Pancreas (tissue), 10 donors: ENCODE measurements around the gene GSN. TPM values are rescaled to one million over a fixed set of nuclear protein-coding genes. Genes with fewer than 3 reads are reported as not detected.

ENCODE experiments used
- ATAC-seq, 4 donors: fragments of 200-7000 bp; cut with Tn5 transposase; one replicate each; pipeline versions ENCODE4 v1.8.0 to v1.9.1; 2020; ENCODE audit warnings: mild to moderate bottlenecking in 4 of 4, moderate library complexity in 4 of 4
- DNase-seq, 6 donors: peaks; one replicate each; pipeline ENCODE4 v3.0.0-alpha.2; 2020
- FAIRE-seq: peaks from 2 replicates; lab custom pipeline; 2012; peaks lifted over from hg19 to GRCh38; lab: Jason Lieb, UNC
- H3K27ac ChIP-seq, 4 donors: fragments of 200-600 bp; sonication (generic); 1 replicate in 3 of 4; 2 replicates in 1 of 4; pipeline versions ENCODE4 v1.5.0 to v1.8.0; 2020
- H3K27me3 ChIP-seq, 4 donors: fragments of 200-600 bp; one replicate each; pipeline ENCODE4 v1.8.0; 2021
- H3K36me3 ChIP-seq, 3 donors: fragments of 200-600 bp; sonication (generic) in 1 of 3; one replicate each; pipeline versions ENCODE4 v1.5.0 to v1.8.0; 2020 to 2021
- H3K4me1 ChIP-seq, 3 donors: fragments of 200-600 bp; one replicate each; pipeline ENCODE4 v1.8.0; 2021
- H3K4me3 ChIP-seq, 4 donors: fragments of 200-600 bp; sonication (generic) in 2 of 4; one replicate each; pipeline versions ENCODE4 v1.5.0 to v1.8.0; 2020 to 2021
- H3K9me3 ChIP-seq, 4 donors: fragments of 200-600 bp; one replicate each; pipeline ENCODE4 v1.8.0; 2021
- WGBS, 2 donors: extraction: QIAGEN DNeasy Blood & Tissue Kit; methylation state at CpG; one replicate each; pipeline ENCODE4 v1.1.7; 2013; 5-methylcytosine and 5-hydroxymethylcytosine counted together
- intact Hi-C, 3 donors: fragments of 100-400 bp; cut with DNase I; formaldehyde crosslinking; loops; one replicate each; pipeline versions ENCODE4 v1.11.1 to v1.14.2; 2022
- polyA plus RNA-seq, 2 donors: library from polyadenylated mRNA; stranded (reverse); fragments of 200-250 nt; gene quantifications; one replicate each; pipeline ENCODE4 v1.2.3, GENCODE V29; 2013
- total RNA-seq, 6 donors: library from RNA; stranded (reverse); fragmentation: NEBNext Ultra II Directional in 4 of 6; extraction: Animal tissue kit (Norgen Biotek cat#: 25700) in 4 of 6; gene quantifications; one replicate each; pipeline versions ENCODE4 v1.2.1 to v1.2.4, GENCODE V29; 2021 to 2023
- TF ChIP-seq, protein P1 (sequence below), 4 donors: fragments of 200-600 bp; sonication (generic) in 3 of 4; IDR thresholded peaks; one replicate each; pipeline versions ENCODE4 v1.5.0 to v1.8.0; 2021; ENCODE audit warnings: antibody characterized with exemption in 4 of 4
- donor health status: healthy with polysubstance abuse.
- donor health status: DM: no; HTN: no; CAD: no; lungs with moderate emphysema.
- donor health status: DM: no; HTN: no; CAD: no.
- donor health status: control.
- donor health status: control.
- donor health status: Bipolar disorder and iron deficiency.
- donor health status: DM: yes; HTN: yes; CAD: no.
- donor health status: DM: no; HTN: no; CAD: no.
- donor health status: DM: no; HTN: no; CAD: no.
- donor health status: DM: yes; HTN: yes; CAD: no.

GSN gene
- total and polyA plus RNA-seq, 8 donors, result 44.0 to 193 (median 132) TPM

DNA sequence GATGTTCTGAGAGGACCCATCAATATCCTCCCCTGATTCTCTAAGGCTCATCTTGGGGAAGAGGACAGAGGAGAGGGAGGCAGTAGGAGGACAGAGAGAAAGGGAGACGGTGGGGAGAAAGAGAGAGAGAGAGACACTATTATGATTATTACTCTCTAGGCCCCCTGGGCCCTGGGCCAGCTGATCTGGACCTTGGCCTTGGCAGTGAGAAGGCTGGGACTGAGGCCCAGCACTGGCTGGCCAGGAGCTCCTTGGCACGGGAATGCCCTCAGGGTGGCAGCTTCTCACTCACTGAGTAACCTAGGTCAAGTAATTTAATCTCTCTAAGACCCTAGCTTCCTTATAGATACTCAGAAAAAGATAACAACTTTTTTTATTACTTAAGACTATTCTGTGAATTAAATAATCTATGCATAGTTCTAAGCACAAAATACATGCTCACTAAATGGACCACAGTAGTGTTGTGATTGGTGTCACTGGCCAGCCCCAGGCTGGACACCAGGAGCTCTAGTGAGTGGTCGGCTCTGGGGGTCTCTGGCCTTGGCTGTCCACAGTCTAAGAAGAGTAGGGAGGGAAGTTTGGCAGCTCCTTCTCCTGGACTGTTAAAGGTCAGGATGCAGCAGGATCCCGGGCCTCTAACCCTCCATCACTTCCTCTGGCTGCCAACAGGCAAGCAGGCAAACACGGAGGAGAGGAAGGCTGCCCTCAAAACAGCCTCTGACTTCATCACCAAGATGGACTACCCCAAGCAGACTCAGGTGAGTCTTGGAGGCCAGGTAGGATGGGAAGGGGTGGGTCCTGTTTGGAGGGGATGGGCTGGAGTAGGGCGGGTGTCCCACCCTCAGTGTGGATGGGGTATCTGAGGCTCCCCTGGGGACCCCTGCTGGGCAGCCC, 50.0 kb downstream of the GSN start:
- DNase-seq (peak; percentile 74 to 87 (median 76)), ATAC-seq (peak; percentile 50 to 78 (median 62)), FAIRE-seq (no peak)
- no peak overlapping the region for H3K4me3 ChIP-seq
- WGBS, 2 donors, result 40 to 52% methylated on average over 6 of the region's 6 CpGs
- TF ChIP-seq, protein P1, sequence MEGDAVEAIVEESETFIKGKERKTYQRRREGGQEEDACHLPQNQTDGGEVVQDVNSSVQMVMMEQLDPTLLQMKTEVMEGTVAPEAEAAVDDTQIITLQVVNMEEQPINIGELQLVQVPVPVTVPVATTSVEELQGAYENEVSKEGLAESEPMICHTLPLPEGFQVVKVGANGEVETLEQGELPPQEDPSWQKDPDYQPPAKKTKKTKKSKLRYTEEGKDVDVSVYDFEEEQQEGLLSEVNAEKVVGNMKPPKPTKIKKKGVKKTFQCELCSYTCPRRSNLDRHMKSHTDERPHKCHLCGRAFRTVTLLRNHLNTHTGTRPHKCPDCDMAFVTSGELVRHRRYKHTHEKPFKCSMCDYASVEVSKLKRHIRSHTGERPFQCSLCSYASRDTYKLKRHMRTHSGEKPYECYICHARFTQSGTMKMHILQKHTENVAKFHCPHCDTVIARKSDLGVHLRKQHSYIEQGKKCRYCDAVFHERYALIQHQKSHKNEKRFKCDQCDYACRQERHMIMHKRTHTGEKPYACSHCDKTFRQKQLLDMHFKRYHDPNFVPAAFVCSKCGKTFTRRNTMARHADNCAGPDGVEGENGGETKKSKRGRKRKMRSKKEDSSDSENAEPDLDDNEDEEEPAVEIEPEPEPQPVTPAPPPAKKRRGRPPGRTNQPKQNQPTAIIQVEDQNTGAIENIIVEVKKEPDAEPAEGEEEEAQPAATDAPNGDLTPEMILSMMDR (IDR thresholded peaks at IDR 0.05), result no peak
- intact Hi-C loops, result loop anchor here in 2 of 3 donors (5.0 kb wide), 2 partner anchors 79 to 84 kb away; no protein-coding TSS in a partner anchor
- H3K9me3 ChIP-seq, result no peaks in the 10 kb centered on the region
- peaks cover 0 to 7% (median 6%) of the 10 kb centered on the region in 3 donors for H3K4me1 ChIP-seq
- peaks cover 0 to 18% (median 0%) of the 10 kb centered on the region in 3 donors for H3K36me3 ChIP-seq
- H3K27ac ChIP-seq, result peak overlapping the region in 1 of 4 donors; percentile 15
- H3K27me3 ChIP-seq, result no peaks in the 10 kb centered on the region

DNA sequence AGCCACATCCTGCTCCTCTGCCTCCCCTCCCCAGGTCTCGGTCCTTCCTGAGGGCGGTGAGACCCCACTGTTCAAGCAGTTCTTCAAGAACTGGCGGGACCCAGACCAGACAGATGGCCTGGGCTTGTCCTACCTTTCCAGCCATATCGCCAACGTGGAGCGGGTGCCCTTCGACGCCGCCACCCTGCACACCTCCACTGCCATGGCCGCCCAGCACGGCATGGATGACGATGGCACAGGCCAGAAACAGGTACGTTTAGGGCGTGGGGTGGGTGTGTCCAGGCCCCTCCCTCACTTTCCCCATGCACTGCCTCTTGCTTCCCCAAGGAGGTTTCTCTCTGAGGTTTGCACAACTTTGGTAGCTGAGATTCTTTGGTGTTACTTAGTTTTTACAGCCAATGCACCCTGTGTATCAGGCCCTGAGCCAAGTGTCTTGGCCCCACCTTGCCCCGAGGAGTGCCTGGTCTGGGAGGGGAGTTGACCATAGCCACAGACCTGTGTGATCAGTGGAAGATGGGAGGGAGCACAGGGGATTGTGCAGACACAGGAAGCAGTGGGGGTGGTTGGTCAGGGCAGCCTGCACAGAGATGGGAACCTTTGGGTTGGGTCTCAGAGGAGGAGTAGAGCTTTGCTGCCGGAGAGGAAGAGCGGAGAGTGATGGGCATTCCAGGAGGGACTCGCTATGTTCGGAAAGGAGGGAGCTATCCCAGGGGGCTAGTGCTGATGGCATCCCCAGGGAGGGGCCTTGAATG, 50.8 kb downstream of the GSN start:
- intact Hi-C loops, result loop anchor here in 2 of 3 donors (5.0 kb wide), 2 partner anchors 78 to 83 kb away; no protein-coding TSS in a partner anchor
- no peak for ATAC-seq

DNA sequence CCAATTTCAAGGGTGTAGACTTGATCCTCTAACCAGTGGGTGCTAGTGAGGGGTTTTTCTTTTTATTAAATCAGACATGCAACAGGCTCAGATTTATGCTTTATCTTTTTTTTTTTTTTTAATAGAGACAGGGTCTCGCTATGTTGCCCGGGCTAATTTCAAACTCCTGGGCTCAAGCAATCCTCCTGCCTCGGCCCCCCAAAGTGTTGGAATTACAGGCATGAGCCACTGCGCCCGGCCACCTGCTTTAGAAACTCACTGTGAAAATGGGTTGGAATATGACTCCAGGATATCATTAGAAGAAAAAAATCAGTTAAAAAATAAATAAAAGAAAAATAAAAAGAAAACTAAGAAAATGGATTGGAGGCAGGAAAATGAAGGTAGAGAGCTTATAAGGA, 51.4 kb downstream of the GSN start:
- FAIRE-seq (no peak), DNase-seq (no peak), ATAC-seq (no peak)
- Histone ChIP-seq H3K36me3 (peaks cover 0 to 5% (median 0%) of the 10 kb centered on the region in 3 donors), H3K27ac (no peak overlapping the region), H3K4me3 (no peak overlapping the region), H3K27me3 (no peaks in the 10 kb centered on the region), H3K4me1 (peaks cover 0 to 9% (median 8%) of the 10 kb centered on the region in 3 donors), H3K9me3 (no peaks in the 10 kb centered on the region)
- intact Hi-C loops, result loop anchor here in 2 of 3 donors (5.0 kb wide), 2 partner anchors 78 to 83 kb away; no protein-coding TSS in a partner anchor
- TF ChIP-seq, protein P1 (IDR thresholded peaks at IDR 0.05), result no peak
- WGBS, 2 donors, result 86 to 91% methylated on average over 5 of the region's 5 CpGs

More for the DNA sequence above, 50.8 kb downstream of the GSN start:
- Histone ChIP-seq H3K27ac (no peak overlapping the region), H3K27me3 (no peaks in the 10 kb centered on the region), H3K36me3 (peaks cover 0 to 11% (median 0%) of the 10 kb centered on the region in 3 donors), H3K9me3 (no peaks in the 10 kb centered on the region), H3K4me3 (no peak overlapping the region), H3K4me1 (peaks cover 0 to 9% (median 8%) of the 10 kb centered on the region in 3 donors)
- FAIRE-seq (no peak), DNase-seq (no peak)
- WGBS, 2 donors, result 90 to 93% methylated on average over 19 of the region's 19 CpGs
- TF ChIP-seq, protein P1 (IDR thresholded peaks at IDR 0.05), result no peak

DNA sequence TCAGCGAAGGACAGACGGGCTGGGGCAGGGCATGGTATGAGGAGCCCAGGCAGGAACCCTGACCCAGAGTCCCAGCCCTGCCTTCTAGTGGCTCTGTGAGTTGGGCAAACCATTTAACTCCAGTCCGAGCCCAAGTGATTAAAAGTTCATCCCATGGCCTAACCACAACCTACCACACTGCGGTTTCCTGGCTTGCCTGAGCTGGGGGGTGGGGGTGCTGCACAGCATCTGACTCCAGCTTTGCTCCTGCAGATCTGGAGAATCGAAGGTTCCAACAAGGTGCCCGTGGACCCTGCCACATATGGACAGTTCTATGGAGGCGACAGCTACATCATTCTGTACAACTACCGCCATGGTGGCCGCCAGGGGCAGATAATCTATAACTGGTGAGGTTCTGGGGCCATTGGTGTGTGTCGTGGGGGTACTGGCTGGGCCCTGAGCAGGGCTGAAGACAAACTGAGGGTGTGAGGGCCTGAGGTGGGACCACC, 53.1 kb downstream of the GSN start:
- Histone ChIP-seq H3K36me3 (peaks cover 0 to 5% (median 0%) of the 10 kb centered on the region in 3 donors), H3K4me1 (peaks cover 0 to 9% (median 8%) of the 10 kb centered on the region in 3 donors), H3K27me3 (no peaks in the 10 kb centered on the region), H3K27ac (no peak overlapping the region), H3K4me3 (no peak overlapping the region), H3K9me3 (no peaks in the 10 kb centered on the region)
- WGBS, 2 donors, result 88 to 91% methylated on average over 10 of the region's 10 CpGs
- DNase-seq (no peak), ATAC-seq (peak in 1 of 4 donors; percentile 3), FAIRE-seq (no peak)
- intact Hi-C loops, result no loop called here
- TF ChIP-seq, protein P1 (IDR thresholded peaks at IDR 0.05), result no peak
